CD4-positive, alpha-beta memory T cell (primary cell): ENCODE data around the gene S1PR2. TPM values are rescaled to one million over a fixed set of nuclear protein-coding genes. Genes with fewer than 3 reads are reported as not detected.
A peak's percentile ranks its signal among the peaks of the same experiment; 100 is the strongest.

Experiments
- CTCF ChIA-PET: fragments of 350-600 bp; sonication (Branson Sonifier 250); formaldehyde crosslinking; loops from one replicate; lab custom pipeline; 2021; ENCODE audit warnings: inconsistent platforms; ENCODE audit not compliant: partially characterized antibody; lab: Charles Lee
- POLR2A ChIA-PET: fragments of 350-600 bp; sonication (Branson Sonifier 250); formaldehyde crosslinking; loops from one replicate; lab custom pipeline; 2021; ENCODE audit not compliant: partially characterized antibody; lab: Charles Lee
- DNase-seq, 5 donors: peaks; one replicate each; pipeline versions ENCODE4 v3.0.0 to v3.0.0-alpha.2; 2020 to 2022; ENCODE audit warnings: mixed read lengths in 1 of 5
- H3K27ac ChIP-seq: one replicate; pipeline ENCODE4 v1.7.0; 2013; ENCODE audit warnings: low read depth, low read length
- H3K27me3 ChIP-seq: 2 replicates; pipeline ENCODE4 v1.7.0; 2013; ENCODE audit warnings: mild to moderate bottlenecking, low read length, moderate library complexity; ENCODE audit not compliant: insufficient read depth
- H3K36me3 ChIP-seq: 2 replicates; pipeline ENCODE4 v1.7.0; 2013; ENCODE audit warnings: mild to moderate bottlenecking, low read length, moderate library complexity; ENCODE audit not compliant: insufficient read depth
- H3K4me1 ChIP-seq: 2 replicates; pipeline ENCODE4 v1.7.0; 2013; ENCODE audit warnings: mild to moderate bottlenecking, low read length, moderate library complexity; ENCODE audit not compliant: insufficient read depth
- H3K4me3 ChIP-seq, 2 donors: one replicate each; pipeline ENCODE4 v1.7.0; 2013; ENCODE audit warnings: low read length in 2 of 2, mild to moderate bottlenecking in 1 of 2
- H3K9me3 ChIP-seq, 2 donors: one replicate each; pipeline ENCODE4 v1.7.0; 2013; ENCODE audit warnings: low read length in 2 of 2, control low read depth in 1 of 2; ENCODE audit not compliant: control insufficient read depth in 1 of 2
- H3K27ac Mint-ChIP-seq, 7 donors: one replicate each; pipeline ENCODE4 v1.8.0; 2020 to 2021; ENCODE audit warnings: mixed read lengths in 7 of 7, mild to moderate bottlenecking in 6 of 7, inconsistent platforms in 3 of 7, moderate library complexity in 3 of 7
- H3K27me3 Mint-ChIP-seq, 2 donors: one replicate each; pipeline ENCODE4 v1.8.0; 2020 to 2021; ENCODE audit warnings: mixed read lengths in 2 of 2
- H3K36me3 Mint-ChIP-seq, 2 donors: one replicate each; pipeline ENCODE4 v1.8.0; 2020 to 2021; ENCODE audit warnings: mixed read lengths in 2 of 2, inconsistent platforms in 1 of 2, mild to moderate bottlenecking in 1 of 2
- H3K4me1 Mint-ChIP-seq, 4 donors: one replicate each; pipeline ENCODE4 v1.8.0; 2020 to 2021; ENCODE audit warnings: mixed read lengths in 4 of 4, mild to moderate bottlenecking in 1 of 4
- H3K4me3 Mint-ChIP-seq, 8 donors: one replicate each; pipeline ENCODE4 v1.8.0; 2020 to 2021; ENCODE audit warnings: mixed read lengths in 8 of 8, mild to moderate bottlenecking in 7 of 8, moderate library complexity in 6 of 8, inconsistent platforms in 3 of 8
- H3K9me3 Mint-ChIP-seq, 8 donors: one replicate each; pipeline ENCODE4 v1.8.0; 2020 to 2021; ENCODE audit warnings: mixed read lengths in 8 of 8, mild to moderate bottlenecking in 5 of 8, inconsistent platforms in 3 of 8, moderate library complexity in 1 of 8
- intact Hi-C: fragments of 100-400 bp; cut with micrococcal nuclease; formaldehyde crosslinking; loops from one replicate; pipeline ENCODE4 v1.15.1; 2023
- polyA plus RNA-seq, 2 donors: library from polyadenylated mRNA; unstranded; fragments of 300-500 nt; fragmentation: Illumina TruSeq; gene quantifications; one replicate each; pipeline ENCODE4 v1.2.3, GENCODE V29; 2021
- total RNA-seq, 2 experiments: library from RNA; stranded (reverse); gene quantifications; one replicate each; pipeline ENCODE4 v1.2.3, GENCODE V29; 2021

S1PR2 gene
- total and polyA plus RNA-seq, 4 experiments from 2014 or later: 1.4 to 9.4 (median 5.7) TPM

DNA sequence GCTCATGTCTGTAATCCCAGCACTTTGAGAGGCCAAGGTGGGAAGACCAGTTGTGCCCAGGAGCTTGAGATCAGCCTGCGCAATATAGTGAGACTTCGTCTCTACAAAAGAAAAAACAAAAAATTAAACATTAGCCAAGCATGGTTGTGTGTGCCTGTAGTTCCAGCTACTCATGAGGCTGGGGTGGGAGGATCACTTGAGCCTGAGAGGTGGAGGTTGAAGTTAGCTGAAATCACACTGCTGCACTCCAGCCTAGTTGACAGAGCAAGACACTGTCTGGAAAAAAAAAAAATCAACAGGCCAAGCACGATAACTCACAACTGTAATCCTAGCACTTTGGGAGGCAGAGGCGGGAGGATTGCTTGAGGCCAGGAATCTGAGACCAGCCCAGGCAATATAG lies 3.9 kb upstream of the S1PR2 start:
- Mint-ChIP-seq H3K9me3 (peaks cover 0 to 1% (median 0%) of the 10 kb centered on the region in 8 donors), H3K4me1 (peaks cover 15 to 48% (median 21%) of the 10 kb centered on the region in 4 donors), H3K36me3 (peaks cover 0 to 4% of the 10 kb centered on the region in 2 donors), H3K27me3 (no peaks in the 10 kb centered on the region), H3K4me3 (peak overlapping the region in 5 of 8 donors; percentile 17 to 93 (median 59)), H3K27ac (peak overlapping the region; percentile 80 to 100 (median 99))
- Histone ChIP-seq H3K27me3 (no peaks in the 10 kb centered on the region), H3K36me3 (no peaks in the 10 kb centered on the region), H3K4me3 (no peak overlapping the region), H3K4me1 (peaks cover 26% of the 10 kb centered on the region), H3K27ac (no peak overlapping the region), H3K9me3 (no peaks in the 10 kb centered on the region)
- intact Hi-C loops: loop anchor here (10.0 kb wide), 1 partner anchor 600 kb away; the partner anchor contains the start of gene TMED1
- ChIA-PET CTCF (interaction anchor here (0.6 to 6.1 kb wide), 3 partner anchors 15 to 132 kb away, joined by 3 to 83 read pairs (median 3); partner anchors contain the start of gene MRPL4), POLR2A (interaction anchor here (0.7 to 2.8 kb wide), 4 partner anchors 14 to 138 kb away, joined by 3 to 18 read pairs (median 6); no protein-coding TSS in a partner anchor)
- no peak for DNase-seq

- ChIA-PET POLR2A (interaction anchor here (0.6 to 0.9 kb wide), 2 partner anchors 10 to 16 kb away, joined by 4 to 6 read pairs; no protein-coding TSS in a partner anchor), CTCF (interaction anchor here (6.1 kb wide), 1 partner anchor 16 kb away, joined by 83 read pairs; the partner anchor contains the start of gene MRPL4)
- Histone ChIP-seq H3K27me3 (no peaks in the 10 kb centered on the region), H3K4me3 (no peak overlapping the region), H3K27ac (no peak overlapping the region), H3K4me1 (peaks cover 37% of the 10 kb centered on the region), H3K9me3 (no peaks in the 10 kb centered on the region), H3K36me3 (no peaks in the 10 kb centered on the region)
- intact Hi-C loops: loop anchor here (5.0 to 10.0 kb wide), 2 partner anchors 92 to 601 kb away; partner anchors contain the start of gene TMED1
- DNase-seq: no peak
- no peaks in the 10 kb centered on the region for H3K27me3 Mint-ChIP-seq
- peak overlapping the region in 2 of 8 donors; percentile 21 to 49 for H3K4me3 Mint-ChIP-seq
- H3K4me1 Mint-ChIP-seq: peaks cover 21 to 58% (median 29%) of the 10 kb centered on the region in 4 donors
- H3K9me3 Mint-ChIP-seq: peaks cover 0 to 1% (median 0%) of the 10 kb centered on the region in 8 donors
- H3K27ac Mint-ChIP-seq: peak overlapping the region in 4 of 7 donors; percentile 69 to 79 (median 74)
- peaks cover 0 to 4% of the 10 kb centered on the region in 2 donors for H3K36me3 Mint-ChIP-seq
These were observed 2.8 kb upstream of the S1PR2 start for GRCh38 chr19:10233946-10234345.

GRCh38 chr19:10231612-10232228 lies 589 bp upstream of the S1PR2 start:
- Histone ChIP-seq H3K9me3 (no peaks in the 10 kb centered on the region), H3K27me3 (no peaks in the 10 kb centered on the region), H3K27ac (peak overlapping the region; percentile 92), H3K4me3 (peak overlapping the region in 1 of 2 donors; percentile 77), H3K36me3 (no peaks in the 10 kb centered on the region), H3K4me1 (peaks cover 44% of the 10 kb centered on the region)
- Mint-ChIP-seq H3K4me3 (peak overlapping the region; percentile 76 to 92 (median 85)), H3K27me3 (no peaks in the 10 kb centered on the region), H3K4me1 (peaks cover 22 to 53% (median 30%) of the 10 kb centered on the region in 4 donors), H3K27ac (peak overlapping the region; percentile 87 to 97 (median 93)), H3K9me3 (no peaks in the 10 kb centered on the region), H3K36me3 (peaks cover 0 to 4% of the 10 kb centered on the region in 2 donors)
- DNase-seq: no peak
- intact Hi-C loops: loop anchor here (2.0 to 10.0 kb wide), 3 partner anchors 37 to 603 kb away; partner anchors contain the start of genes DNMT1 and TMED1
- POLR2A ChIA-PET: interaction anchor here (0.9 to 5.8 kb wide), 4 partner anchors 19 to 88 kb away, joined by 3 to 67 read pairs (median 6); partner anchors contain the start of gene MRPL4
- CTCF ChIA-PET: interaction anchor here (1.1 to 8.8 kb wide), 2 partner anchors 19 to 88 kb away, joined by 3 to 132 read pairs; partner anchors contain the start of gene MRPL4

DNA sequence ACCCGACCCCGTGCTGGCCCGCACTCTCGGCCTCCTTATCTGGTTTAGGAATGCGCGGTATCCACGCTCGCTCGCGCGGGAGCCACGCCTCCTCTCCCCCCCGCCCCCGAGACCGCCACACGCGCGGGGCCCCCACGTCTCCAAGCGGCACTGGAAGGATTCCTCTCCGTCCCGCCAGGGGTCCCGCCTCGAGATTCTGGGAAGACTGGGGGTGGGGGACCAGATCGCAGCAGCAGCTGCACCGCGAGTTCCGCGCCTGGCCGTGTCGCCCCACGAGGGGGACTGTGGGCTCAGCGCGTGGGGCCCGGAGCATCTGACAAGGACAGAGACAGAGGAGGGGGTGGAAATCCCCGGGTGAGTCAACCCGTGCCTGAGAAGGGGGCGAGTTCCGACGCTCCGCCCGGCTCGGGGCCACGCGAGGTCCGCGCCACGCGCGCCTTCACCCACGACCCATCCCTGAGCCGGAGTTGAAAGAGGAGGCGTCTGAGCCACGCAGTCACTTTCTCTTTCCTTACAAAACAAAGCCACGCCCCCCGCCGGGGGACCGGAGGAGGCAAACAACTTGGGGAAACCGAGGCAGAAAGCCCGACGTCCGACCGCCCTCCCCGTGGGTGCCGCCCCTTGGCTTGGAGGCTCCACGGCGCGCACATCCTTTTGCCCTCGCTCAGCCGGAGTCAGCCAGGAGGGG lies 814 bp downstream of the S1PR2 start:
- POLR2A ChIA-PET: interaction anchor here (0.9 to 5.8 kb wide), 5 partner anchors 16 to 134 kb away, joined by 3 to 67 read pairs (median 5); partner anchors contain the start of genes ICAM1 and MRPL4

DNA sequence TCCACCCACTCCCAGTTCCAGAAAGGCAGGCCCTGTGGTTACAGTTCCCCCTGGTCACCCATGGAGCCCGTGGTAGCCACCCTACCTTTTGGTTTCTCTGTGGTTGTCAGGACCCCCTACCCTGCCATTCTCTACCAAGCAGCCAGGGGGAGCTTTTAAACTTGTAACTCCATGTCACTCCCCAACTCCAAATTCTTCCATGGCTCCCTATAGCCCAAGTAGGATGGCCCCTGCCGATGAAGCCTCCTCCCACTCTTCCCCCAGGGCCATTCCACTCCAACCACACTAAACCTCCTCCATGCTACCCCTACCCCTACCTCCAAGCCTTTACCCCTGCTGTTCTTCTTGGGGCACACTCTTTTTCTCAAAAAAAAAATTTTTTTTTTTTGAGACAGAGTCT lies 2.2 kb downstream of the S1PR2 start:
- ChIA-PET POLR2A (interaction anchor here (1.4 to 5.8 kb wide), 4 partner anchors 8 to 133 kb away, joined by 3 to 67 read pairs (median 8); partner anchors contain the start of gene MRPL4), CTCF (interaction anchor here (0.9 to 8.8 kb wide), 4 partner anchors 9 to 116 kb away, joined by 3 to 132 read pairs (median 4); partner anchors contain the start of gene MRPL4)
- no peaks in the 10 kb centered on the region for H3K27me3 ChIP-seq
- H3K27ac ChIP-seq: peak overlapping the region; percentile 92
- H3K4me1 ChIP-seq: peaks cover 20% of the 10 kb centered on the region
- Mint-ChIP-seq H3K27ac (peak overlapping the region; percentile 78 to 96 (median 91)), H3K36me3 (peaks cover 4 to 12% of the 10 kb centered on the region in 2 donors), H3K27me3 (no peaks in the 10 kb centered on the region), H3K4me1 (peaks cover 12 to 40% (median 26%) of the 10 kb centered on the region in 4 donors), H3K4me3 (peak overlapping the region; percentile 71 to 90 (median 78)), H3K9me3 (no peaks in the 10 kb centered on the region)
- intact Hi-C loops: loop anchor here (1.0 kb wide), 1 partner anchor 21 kb away; no protein-coding TSS in a partner anchor
- H3K4me3 ChIP-seq: no peak overlapping the region
- DNase-seq: peak in 4 of 5 donors; percentile 41 to 56 (median 54)
- no peaks in the 10 kb centered on the region for H3K36me3 ChIP-seq
- H3K9me3 ChIP-seq: no peaks in the 10 kb centered on the region

More for the DNA sequence above, 814 bp downstream of the S1PR2 start:
- Mint-ChIP-seq H3K4me3 (peak overlapping the region; percentile 87 to 92 (median 90)), H3K36me3 (peaks cover 0 to 4% of the 10 kb centered on the region in 2 donors), H3K9me3 (no peaks in the 10 kb centered on the region), H3K27me3 (no peaks in the 10 kb centered on the region), H3K27ac (peak overlapping the region; percentile 88 to 96 (median 94)), H3K4me1 (peaks cover 17 to 45% (median 26%) of the 10 kb centered on the region in 4 donors)
- Histone ChIP-seq H3K27ac (peak overlapping the region; percentile 92), H3K4me1 (peaks cover 29% of the 10 kb centered on the region), H3K9me3 (no peaks in the 10 kb centered on the region), H3K27me3 (no peaks in the 10 kb centered on the region), H3K4me3 (peak overlapping the region; percentile 69 to 77), H3K36me3 (no peaks in the 10 kb centered on the region)
- intact Hi-C loops: loop anchor here (2.0 to 10.0 kb wide), 3 partner anchors 36 to 604 kb away; partner anchors contain the start of genes DNMT1 and TMED1
- DNase-seq: peak; percentile 43 to 88 (median 63)
- CTCF ChIA-PET: interaction anchor here (0.6 to 8.8 kb wide), 3 partner anchors 20 to 117 kb away, joined by 3 to 132 read pairs (median 4); partner anchors contain the start of gene MRPL4

- intact Hi-C loops: no loop called here
- no peaks in the 10 kb centered on the region for H3K27me3 Mint-ChIP-seq
- Histone ChIP-seq H3K9me3 (no peaks in the 10 kb centered on the region), H3K4me1 (peaks cover 20% of the 10 kb centered on the region), H3K27me3 (no peaks in the 10 kb centered on the region), H3K27ac (no peak overlapping the region), H3K36me3 (peaks cover 2% of the 10 kb centered on the region), H3K4me3 (no peak overlapping the region)
- ChIA-PET CTCF (interaction anchor here (0.8 to 8.8 kb wide), 6 partner anchors 8 to 305 kb away, joined by 3 to 132 read pairs (median 4); partner anchors contain the start of gene MRPL4), POLR2A (interaction anchor here (1.4 to 5.8 kb wide), 2 partner anchors 8 to 22 kb away, joined by 3 to 67 read pairs; partner anchors contain the start of gene MRPL4)
- no peak for DNase-seq
- peak overlapping the region in 1 of 8 donors; percentile 6 for H3K4me3 Mint-ChIP-seq
- H3K36me3 Mint-ChIP-seq: peaks cover 5 to 13% of the 10 kb centered on the region in 2 donors
- peaks cover 11 to 40% (median 26%) of the 10 kb centered on the region in 4 donors for H3K4me1 Mint-ChIP-seq
- no peaks in the 10 kb centered on the region for H3K9me3 Mint-ChIP-seq
- H3K27ac Mint-ChIP-seq: peak overlapping the region in 5 of 7 donors; percentile 22 to 94 (median 57)
These were observed 2.7 kb downstream of the S1PR2 start for GRCh38 chr19:10228393-10228792.
